HEK293 (cell line): ENCODE results near the gene SREBF2.
A peak's percentile ranks its signal among the peaks of the same experiment; 100 is the strongest.

Source experiments
- FEZF1 ChIP-seq: fragments of 450-650 bp; formaldehyde crosslinking; IDR thresholded peaks from 2 replicates; pipeline ENCODE4 v1.5.1; 2016; ENCODE audit warnings: missing biosample characterization, missing genetic modification characterization
- HOXA7 ChIP-seq: sonication (generic); formaldehyde crosslinking; IDR thresholded peaks from 2 replicates; pipeline ENCODE4 v1.8.1; 2022; ENCODE audit warnings: missing genetic modification reagents, borderline replicate concordance
- KLF8 ChIP-seq: fragments of 450-650 bp; formaldehyde crosslinking; IDR thresholded peaks from 2 replicates; pipeline ENCODE4 v1.5.1; 2016; ENCODE audit warnings: missing biosample characterization, missing genetic modification characterization
- MYNN ChIP-seq: fragments of 450-650 bp; formaldehyde crosslinking; IDR thresholded peaks from 2 replicates; pipeline ENCODE4 v1.5.1; 2016; ENCODE audit warnings: missing biosample characterization, missing genetic modification characterization, borderline replicate concordance
- OSR2 ChIP-seq: fragments of 450-650 bp; formaldehyde crosslinking; IDR thresholded peaks from 2 replicates; pipeline ENCODE4 v1.5.1; 2016; ENCODE audit warnings: missing biosample characterization, missing genetic modification characterization
- SP2 ChIP-seq: fragments of 450-650 bp; formaldehyde crosslinking; IDR thresholded peaks from 2 replicates; pipeline ENCODE4 v1.5.1; 2016; ENCODE audit warnings: missing biosample characterization, missing genetic modification characterization
- ZBTB21 ChIP-seq: fragments of 450-650 bp; formaldehyde crosslinking; IDR thresholded peaks from 2 replicates; pipeline ENCODE4 v1.5.1; 2017; ENCODE audit warnings: missing biosample characterization, missing genetic modification characterization
- ZEB2 ChIP-seq: fragments of 450-650 bp; formaldehyde crosslinking; IDR thresholded peaks from 2 replicates; pipeline ENCODE4 v1.5.1; 2016; ENCODE audit warnings: missing biosample characterization, missing genetic modification characterization
- ZFHX2 ChIP-seq: fragments of 450-650 bp; formaldehyde crosslinking; conservative IDR thresholded peaks from 2 replicates; pipeline ENCODE4 v1.5.1; 2016; ENCODE audit warnings: missing biosample characterization, missing genetic modification characterization
- ZNF140 ChIP-seq: fragments of 450-650 bp; formaldehyde crosslinking; IDR thresholded peaks from 2 replicates; pipeline ENCODE4 v1.5.1; 2016; ENCODE audit warnings: missing biosample characterization, missing genetic modification characterization
- ZNF157 ChIP-seq: fragments of 450-650 bp; formaldehyde crosslinking; IDR thresholded peaks from 2 replicates; pipeline ENCODE4 v1.5.1; 2016; ENCODE audit warnings: missing biosample characterization, missing genetic modification characterization
- ZNF24 ChIP-seq: fragments of 450-650 bp; formaldehyde crosslinking; IDR thresholded peaks from 2 replicates; pipeline ENCODE4 v1.5.1; 2016; ENCODE audit warnings: missing biosample characterization, missing genetic modification characterization
- ZNF37A ChIP-seq: fragments of 450-650 bp; IDR thresholded peaks from 2 replicates; pipeline ENCODE4 v1.5.1; 2018; ENCODE audit warnings: missing biosample characterization, missing genetic modification characterization
- ZNF394 ChIP-seq: fragments of 450-650 bp; formaldehyde crosslinking; IDR thresholded peaks from 2 replicates; pipeline ENCODE4 v1.5.1; 2016; ENCODE audit warnings: missing biosample characterization, missing genetic modification characterization, mild to moderate bottlenecking, moderate library complexity, borderline replicate concordance
- ZNF416 ChIP-seq: fragments of 450-650 bp; formaldehyde crosslinking; IDR thresholded peaks from 2 replicates; pipeline ENCODE4 v1.5.1; 2016; ENCODE audit warnings: missing biosample characterization, missing genetic modification characterization
- ZNF530 ChIP-seq: fragments of 450-650 bp; formaldehyde crosslinking; IDR thresholded peaks from 2 replicates; pipeline ENCODE4 v1.5.1; 2016; ENCODE audit warnings: low read depth, missing biosample characterization, missing genetic modification characterization
- ZNF654 ChIP-seq: fragments of 450-650 bp; formaldehyde crosslinking; IDR thresholded peaks from 2 replicates; pipeline ENCODE4 v1.5.1; 2016; ENCODE audit warnings: low read depth, missing biosample characterization, missing genetic modification characterization
- ZNF677 ChIP-seq: fragments of 450-650 bp; IDR thresholded peaks from 2 replicates; pipeline ENCODE4 v1.5.0; 2018; ENCODE audit warnings: missing biosample characterization, mild to moderate bottlenecking, missing genetic modification characterization, moderate library complexity
- ZNF777 ChIP-seq: fragments of 450-650 bp; formaldehyde crosslinking; IDR thresholded peaks from 2 replicates; pipeline ENCODE4 v1.5.1; 2017; ENCODE audit warnings: missing biosample characterization, missing genetic modification characterization, borderline replicate concordance
- ZNF792 ChIP-seq: fragments of 450-650 bp; formaldehyde crosslinking; IDR thresholded peaks from 2 replicates; pipeline ENCODE4 v1.5.1; 2016; ENCODE audit warnings: missing biosample characterization, missing genetic modification characterization
- ZNF837 ChIP-seq: fragments of 450-650 bp; formaldehyde crosslinking; IDR thresholded peaks from 2 replicates; pipeline ENCODE4 v1.5.1; 2016; ENCODE audit warnings: missing biosample characterization, missing genetic modification characterization
- ZXDB ChIP-seq: fragments of 450-650 bp; formaldehyde crosslinking; IDR thresholded peaks from 2 replicates; pipeline ENCODE4 v1.5.1; 2016; ENCODE audit warnings: missing biosample characterization, missing genetic modification characterization
- TF ChIP-seq, protein P1 (sequence below): fragments of 450-650 bp; formaldehyde crosslinking; IDR thresholded peaks from 2 replicates; pipeline ENCODE4 v1.5.1; 2017; ENCODE audit warnings: missing biosample characterization, mild to moderate bottlenecking, missing genetic modification characterization, moderate library complexity
- TF ChIP-seq, protein P2 (sequence below): fragments of 450-650 bp; formaldehyde crosslinking; IDR thresholded peaks from 2 replicates; pipeline ENCODE4 v1.5.1; 2017; ENCODE audit warnings: missing biosample characterization, missing genetic modification characterization
- TF ChIP-seq, protein P3 (sequence below): IDR thresholded peaks from 2 replicates; pipeline ENCODE4 v1.6.1; 2011; ENCODE audit warnings: mild to moderate bottlenecking, low read depth, low read length, borderline replicate concordance
- TF ChIP-seq, protein P4 (sequence below): fragments of 450-650 bp; formaldehyde crosslinking; IDR thresholded peaks from 2 replicates; pipeline ENCODE4 v1.5.1; 2016; ENCODE audit warnings: missing biosample characterization, missing genetic modification characterization
- TF ChIP-seq, protein P5 (sequence below): fragments of 450-650 bp; formaldehyde crosslinking; IDR thresholded peaks from 2 replicates; pipeline ENCODE4 v1.5.1; 2016; ENCODE audit warnings: missing biosample characterization, missing genetic modification characterization, low read depth
- TF ChIP-seq, protein P6 (sequence below): fragments of 450-650 bp; formaldehyde crosslinking; IDR thresholded peaks from 2 replicates; pipeline ENCODE4 v1.5.1; 2016; ENCODE audit warnings: missing biosample characterization, missing genetic modification characterization

The SREBF2 gene

DNA sequence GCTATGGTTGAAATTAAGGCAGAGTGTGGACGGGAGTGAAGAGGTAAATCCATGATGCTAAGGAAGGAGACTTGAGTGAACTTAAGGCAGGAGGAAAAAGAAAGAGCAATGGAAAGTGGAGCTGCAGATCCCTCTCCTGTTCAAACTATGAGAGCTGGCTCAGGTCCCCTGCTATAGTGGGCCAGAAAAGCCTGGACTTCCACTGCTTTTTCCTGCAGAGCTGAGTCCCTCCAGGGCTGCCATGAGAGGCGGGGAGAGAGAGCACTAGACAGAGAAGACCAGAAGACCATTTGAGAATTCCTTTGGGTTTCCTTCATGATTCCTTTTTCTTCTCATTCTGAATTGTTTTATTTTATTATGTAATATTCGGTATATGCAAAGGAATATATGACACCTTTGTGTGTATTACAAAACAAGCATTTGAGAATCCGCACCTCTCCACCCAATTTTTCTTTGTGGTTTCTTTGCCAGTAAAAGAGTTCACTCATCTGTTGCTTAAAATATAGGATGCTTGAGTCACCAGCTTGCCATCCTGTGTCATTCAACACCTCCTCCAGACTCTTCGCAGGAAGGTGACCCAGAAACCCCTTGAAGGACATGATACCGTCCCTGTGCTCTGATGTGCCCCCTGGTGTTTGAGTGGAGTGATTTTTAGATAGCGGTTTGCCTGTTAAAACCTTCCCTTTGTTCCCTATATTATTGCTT lies 24.4 kb downstream of the SREBF2 start (continued):
- TF ChIP-seq, protein P1, sequence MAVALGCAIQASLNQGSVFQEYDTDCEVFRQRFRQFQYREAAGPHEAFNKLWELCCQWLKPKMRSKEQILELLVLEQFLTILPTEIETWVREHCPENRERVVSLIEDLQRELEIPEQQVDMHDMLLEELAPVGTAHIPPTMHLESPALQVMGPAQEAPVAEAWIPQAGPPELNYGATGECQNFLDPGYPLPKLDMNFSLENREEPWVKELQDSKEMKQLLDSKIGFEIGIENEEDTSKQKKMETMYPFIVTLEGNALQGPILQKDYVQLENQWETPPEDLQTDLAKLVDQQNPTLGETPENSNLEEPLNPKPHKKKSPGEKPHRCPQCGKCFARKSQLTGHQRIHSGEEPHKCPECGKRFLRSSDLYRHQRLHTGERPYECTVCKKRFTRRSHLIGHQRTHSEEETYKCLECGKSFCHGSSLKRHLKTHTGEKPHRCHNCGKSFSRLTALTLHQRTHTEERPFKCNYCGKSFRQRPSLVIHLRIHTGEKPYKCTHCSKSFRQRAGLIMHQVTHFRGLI (tag by site-specific recombination): no peak
- TF ChIP-seq ZNF416 (tag by site-specific recombination) (no peak), ZXDB (tag by site-specific recombination) (peak; percentile 54; the same call in 1 of the 2 replicates), ZNF530 (tag by site-specific recombination) (no peak), FEZF1 (peak; percentile 35; the same call in 1 of the 2 replicates), ZNF24 (tag by site-specific recombination) (no peak), ZNF677 (tag by site-specific recombination) (no peak), ZNF157 (tag by site-specific recombination) (no peak), ZNF140 (tag by site-specific recombination) (no peak), ZNF792 (no peak), SP2 (tag by site-specific recombination) (no peak), ZBTB21 (tag by site-specific recombination) (no peak), MYNN (tag by site-specific recombination) (no peak), ZNF654 (peak; percentile 21; the same call in 1 of the 2 replicates), HOXA7 (CRISPR knock-in tag) (no peak), ZFHX2 (0 out of 2 replicates have a peak, but pooled peaks have one; percentile 9), ZNF837 (tag by site-specific recombination) (no peak), ZNF777 (tag by site-specific recombination) (no peak), ZEB2 (0 out of 2 replicates have a peak, but pooled peaks have one; percentile 24), ZNF37A (tag by site-specific recombination) (no peak), OSR2 (tag by site-specific recombination) (no peak), KLF8 (tag by site-specific recombination) (no peak), ZNF394 (tag by site-specific recombination) (peak; percentile 54; the same call in 1 of the 2 replicates)
- TF ChIP-seq, protein P2, sequence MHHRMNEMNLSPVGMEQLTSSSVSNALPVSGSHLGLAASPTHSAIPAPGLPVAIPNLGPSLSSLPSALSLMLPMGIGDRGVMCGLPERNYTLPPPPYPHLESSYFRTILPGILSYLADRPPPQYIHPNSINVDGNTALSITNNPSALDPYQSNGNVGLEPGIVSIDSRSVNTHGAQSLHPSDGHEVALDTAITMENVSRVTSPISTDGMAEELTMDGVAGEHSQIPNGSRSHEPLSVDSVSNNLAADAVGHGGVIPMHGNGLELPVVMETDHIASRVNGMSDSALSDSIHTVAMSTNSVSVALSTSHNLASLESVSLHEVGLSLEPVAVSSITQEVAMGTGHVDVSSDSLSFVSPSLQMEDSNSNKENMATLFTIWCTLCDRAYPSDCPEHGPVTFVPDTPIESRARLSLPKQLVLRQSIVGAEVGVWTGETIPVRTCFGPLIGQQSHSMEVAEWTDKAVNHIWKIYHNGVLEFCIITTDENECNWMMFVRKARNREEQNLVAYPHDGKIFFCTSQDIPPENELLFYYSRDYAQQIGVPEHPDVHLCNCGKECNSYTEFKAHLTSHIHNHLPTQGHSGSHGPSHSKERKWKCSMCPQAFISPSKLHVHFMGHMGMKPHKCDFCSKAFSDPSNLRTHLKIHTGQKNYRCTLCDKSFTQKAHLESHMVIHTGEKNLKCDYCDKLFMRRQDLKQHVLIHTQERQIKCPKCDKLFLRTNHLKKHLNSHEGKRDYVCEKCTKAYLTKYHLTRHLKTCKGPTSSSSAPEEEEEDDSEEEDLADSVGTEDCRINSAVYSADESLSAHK (tag by site-specific recombination): peak; percentile 68; the same call in 1 of the 2 replicates
- TF ChIP-seq, protein P3, sequence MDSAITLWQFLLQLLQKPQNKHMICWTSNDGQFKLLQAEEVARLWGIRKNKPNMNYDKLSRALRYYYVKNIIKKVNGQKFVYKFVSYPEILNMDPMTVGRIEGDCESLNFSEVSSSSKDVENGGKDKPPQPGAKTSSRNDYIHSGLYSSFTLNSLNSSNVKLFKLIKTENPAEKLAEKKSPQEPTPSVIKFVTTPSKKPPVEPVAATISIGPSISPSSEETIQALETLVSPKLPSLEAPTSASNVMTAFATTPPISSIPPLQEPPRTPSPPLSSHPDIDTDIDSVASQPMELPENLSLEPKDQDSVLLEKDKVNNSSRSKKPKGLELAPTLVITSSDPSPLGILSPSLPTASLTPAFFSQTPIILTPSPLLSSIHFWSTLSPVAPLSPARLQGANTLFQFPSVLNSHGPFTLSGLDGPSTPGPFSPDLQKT: no peak
- TF ChIP-seq, protein P4, sequence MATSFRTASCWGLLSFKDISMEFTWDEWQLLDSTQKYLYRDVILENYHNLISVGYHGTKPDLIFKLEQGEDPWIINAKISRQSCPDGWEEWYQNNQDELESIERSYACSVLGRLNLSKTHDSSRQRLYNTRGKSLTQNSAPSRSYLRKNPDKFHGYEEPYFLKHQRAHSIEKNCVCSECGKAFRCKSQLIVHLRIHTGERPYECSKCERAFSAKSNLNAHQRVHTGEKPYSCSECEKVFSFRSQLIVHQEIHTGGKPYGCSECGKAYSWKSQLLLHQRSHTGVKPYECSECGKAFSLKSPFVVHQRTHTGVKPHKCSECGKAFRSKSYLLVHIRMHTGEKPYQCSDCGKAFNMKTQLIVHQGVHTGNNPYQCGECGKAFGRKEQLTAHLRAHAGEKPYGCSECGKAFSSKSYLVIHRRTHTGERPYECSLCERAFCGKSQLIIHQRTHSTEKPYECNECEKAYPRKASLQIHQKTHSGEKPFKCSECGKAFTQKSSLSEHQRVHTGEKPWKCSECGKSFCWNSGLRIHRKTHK (tag by site-specific recombination): no peak
- TF ChIP-seq, protein P5, sequence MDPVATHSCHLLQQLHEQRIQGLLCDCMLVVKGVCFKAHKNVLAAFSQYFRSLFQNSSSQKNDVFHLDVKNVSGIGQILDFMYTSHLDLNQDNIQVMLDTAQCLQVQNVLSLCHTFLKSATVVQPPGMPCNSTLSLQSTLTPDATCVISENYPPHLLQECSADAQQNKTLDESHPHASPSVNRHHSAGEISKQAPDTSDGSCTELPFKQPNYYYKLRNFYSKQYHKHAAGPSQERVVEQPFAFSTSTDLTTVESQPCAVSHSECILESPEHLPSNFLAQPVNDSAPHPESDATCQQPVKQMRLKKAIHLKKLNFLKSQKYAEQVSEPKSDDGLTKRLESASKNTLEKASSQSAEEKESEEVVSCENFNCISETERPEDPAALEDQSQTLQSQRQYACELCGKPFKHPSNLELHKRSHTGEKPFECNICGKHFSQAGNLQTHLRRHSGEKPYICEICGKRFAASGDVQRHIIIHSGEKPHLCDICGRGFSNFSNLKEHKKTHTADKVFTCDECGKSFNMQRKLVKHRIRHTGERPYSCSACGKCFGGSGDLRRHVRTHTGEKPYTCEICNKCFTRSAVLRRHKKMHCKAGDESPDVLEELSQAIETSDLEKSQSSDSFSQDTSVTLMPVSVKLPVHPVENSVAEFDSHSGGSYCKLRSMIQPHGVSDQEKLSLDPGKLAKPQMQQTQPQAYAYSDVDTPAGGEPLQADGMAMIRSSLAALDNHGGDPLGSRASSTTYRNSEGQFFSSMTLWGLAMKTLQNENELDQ: no peak
- TF ChIP-seq, protein P6, sequence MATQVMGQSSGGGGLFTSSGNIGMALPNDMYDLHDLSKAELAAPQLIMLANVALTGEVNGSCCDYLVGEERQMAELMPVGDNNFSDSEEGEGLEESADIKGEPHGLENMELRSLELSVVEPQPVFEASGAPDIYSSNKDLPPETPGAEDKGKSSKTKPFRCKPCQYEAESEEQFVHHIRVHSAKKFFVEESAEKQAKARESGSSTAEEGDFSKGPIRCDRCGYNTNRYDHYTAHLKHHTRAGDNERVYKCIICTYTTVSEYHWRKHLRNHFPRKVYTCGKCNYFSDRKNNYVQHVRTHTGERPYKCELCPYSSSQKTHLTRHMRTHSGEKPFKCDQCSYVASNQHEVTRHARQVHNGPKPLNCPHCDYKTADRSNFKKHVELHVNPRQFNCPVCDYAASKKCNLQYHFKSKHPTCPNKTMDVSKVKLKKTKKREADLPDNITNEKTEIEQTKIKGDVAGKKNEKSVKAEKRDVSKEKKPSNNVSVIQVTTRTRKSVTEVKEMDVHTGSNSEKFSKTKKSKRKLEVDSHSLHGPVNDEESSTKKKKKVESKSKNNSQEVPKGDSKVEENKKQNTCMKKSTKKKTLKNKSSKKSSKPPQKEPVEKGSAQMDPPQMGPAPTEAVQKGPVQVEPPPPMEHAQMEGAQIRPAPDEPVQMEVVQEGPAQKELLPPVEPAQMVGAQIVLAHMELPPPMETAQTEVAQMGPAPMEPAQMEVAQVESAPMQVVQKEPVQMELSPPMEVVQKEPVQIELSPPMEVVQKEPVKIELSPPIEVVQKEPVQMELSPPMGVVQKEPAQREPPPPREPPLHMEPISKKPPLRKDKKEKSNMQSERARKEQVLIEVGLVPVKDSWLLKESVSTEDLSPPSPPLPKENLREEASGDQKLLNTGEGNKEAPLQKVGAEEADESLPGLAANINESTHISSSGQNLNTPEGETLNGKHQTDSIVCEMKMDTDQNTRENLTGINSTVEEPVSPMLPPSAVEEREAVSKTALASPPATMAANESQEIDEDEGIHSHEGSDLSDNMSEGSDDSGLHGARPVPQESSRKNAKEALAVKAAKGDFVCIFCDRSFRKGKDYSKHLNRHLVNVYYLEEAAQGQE (tag by site-specific recombination): no peak
